ENCODE measurements around the gene SHOX. TPM values are rescaled to one million over a fixed set of nuclear protein-coding genes. Genes with fewer than 3 reads are reported as not detected.

The SHOX gene
- polyA plus RNA-seq, 1 donor (not counting 4 experiments of a cell fraction or from before 2014, with no cell fraction given), result not detected

- H4K20me1 ChIP-seq (ENCODE audit: control insufficient read depth, extremely low read depth, insufficient read depth, low read length), result no peaks in the 10 kb centered on the region
- H3K9me3 ChIP-seq (ENCODE audit: control insufficient read depth, low read depth, low read length), result no peaks in the 10 kb centered on the region
- no peaks in the 10 kb centered on the region for H3K79me2 ChIP-seq (ENCODE audit: control insufficient read depth, insufficient read depth, low read length)
- no peak for FAIRE-seq
- TF ChIP-seq CTCF (optimal IDR thresholded peaks at IDR 0.05 in 1 of 3, IDR thresholded peaks at IDR 0.05 in 1 of 3, conservative IDR thresholded peaks at IDR 0.05 in 1 of 3; ENCODE audit: extremely low read depth in 1 of 3, insufficient read depth in 2 of 3, low read length in 3 of 3) (no peak), EZH2 (IDR thresholded peaks at IDR 0.05; ENCODE audit: low read length) (peak; percentile 46)
- H2AFZ ChIP-seq (ENCODE audit: control insufficient read depth, low read length), result no peak overlapping the region
- H3K9ac ChIP-seq (ENCODE audit: control insufficient read depth, extremely low read depth, insufficient read depth, low read length), result no peak overlapping the region
- DNase-seq (ENCODE audit: low read depth, low spot score), result no peak
- peaks cover 82% of the 10 kb centered on the region for H3K27me3 ChIP-seq (ENCODE audit: control insufficient read depth, extremely low read depth, insufficient read depth, low read length)
- H3K4me3 ChIP-seq (ENCODE audit: control insufficient read depth in 2 of 3, extremely low read depth in 1 of 3, insufficient read depth in 2 of 3, low read depth in 1 of 3, low read length in 3 of 3), result no peak overlapping the region
- H3K4me1 ChIP-seq (ENCODE audit: control insufficient read depth, extremely low read depth, insufficient read depth, low read length), result no peaks in the 10 kb centered on the region
- H3K36me3 ChIP-seq (ENCODE audit: control insufficient read depth in 2 of 2, extremely low read depth in 1 of 2, insufficient read depth in 2 of 2, low read length in 2 of 2), result no peaks in the 10 kb centered on the region
- no peak overlapping the region for H3K4me2 ChIP-seq (ENCODE audit: control insufficient read depth, extremely low read depth, insufficient read depth, low read depth, low read length)
- no peaks in the 10 kb centered on the region for H3K9me1 ChIP-seq (ENCODE audit: control insufficient read depth, extremely low read depth, insufficient read depth, low read length)
- dilution Hi-C loops (cut with MboI; ENCODE audit: extremely low pct_ligation_motif_present, low sequenced_read_pairs), result no loop called here
- no peak overlapping the region for H3K27ac ChIP-seq (ENCODE audit: control insufficient read depth, insufficient read depth, low read length)
These were observed 1.9 kb downstream of the SHOX start for GRCh38 chrX:632366-633042.

GRCh38 chrX:633043-633984 lies 2.7 kb downstream of the SHOX start:
- H3K4me1 ChIP-seq (ENCODE audit: control insufficient read depth, extremely low read depth, insufficient read depth, low read length), result no peaks in the 10 kb centered on the region
- no peaks in the 10 kb centered on the region for H4K20me1 ChIP-seq (ENCODE audit: control insufficient read depth, extremely low read depth, insufficient read depth, low read length)
- no peaks in the 10 kb centered on the region for H3K9me1 ChIP-seq (ENCODE audit: control insufficient read depth, extremely low read depth, insufficient read depth, low read length)
- FAIRE-seq (no peak), DNase-seq (ENCODE audit: low read depth, low spot score) (no peak)
- H3K4me2 ChIP-seq (ENCODE audit: control insufficient read depth, extremely low read depth, insufficient read depth, low read depth, low read length), result no peak overlapping the region
- H3K36me3 ChIP-seq (ENCODE audit: control insufficient read depth in 2 of 2, extremely low read depth in 1 of 2, insufficient read depth in 2 of 2, low read length in 2 of 2), result no peaks in the 10 kb centered on the region
- TF ChIP-seq EZH2 (IDR thresholded peaks at IDR 0.05; ENCODE audit: low read length) (no peak), CTCF (optimal IDR thresholded peaks at IDR 0.05 in 1 of 3, IDR thresholded peaks at IDR 0.05 in 1 of 3, conservative IDR thresholded peaks at IDR 0.05 in 1 of 3; ENCODE audit: extremely low read depth in 1 of 3, insufficient read depth in 2 of 3, low read length in 3 of 3) (no peak)
- no peak overlapping the region for H2AFZ ChIP-seq (ENCODE audit: control insufficient read depth, low read length)
- H3K9me3 ChIP-seq (ENCODE audit: control insufficient read depth, low read depth, low read length), result no peaks in the 10 kb centered on the region
- H3K27me3 ChIP-seq (ENCODE audit: control insufficient read depth, extremely low read depth, insufficient read depth, low read length), result peaks cover 84% of the 10 kb centered on the region
- H3K27ac ChIP-seq (ENCODE audit: control insufficient read depth, insufficient read depth, low read length), result no peak overlapping the region
- dilution Hi-C loops (cut with MboI; ENCODE audit: extremely low pct_ligation_motif_present, low sequenced_read_pairs), result no loop called here
- no peaks in the 10 kb centered on the region for H3K79me2 ChIP-seq (ENCODE audit: control insufficient read depth, insufficient read depth, low read length)
- no peak overlapping the region for H3K9ac ChIP-seq (ENCODE audit: control insufficient read depth, extremely low read depth, insufficient read depth, low read length)
- no peak overlapping the region for H3K4me3 ChIP-seq (ENCODE audit: control insufficient read depth in 2 of 3, extremely low read depth in 1 of 3, insufficient read depth in 2 of 3, low read depth in 1 of 3, low read length in 3 of 3)

Data from keratinocyte (primary cell).